GM19452 (cell line): ENCODE results near the gene GRID1.

Experiments
- ATAC-seq: cut with Tn5 transposase; IDR thresholded peaks from one replicate; pipeline ENCODE4 v1.9.1; 2021; ENCODE audit not compliant: unreplicated experiment

GRID1 gene

DNA sequence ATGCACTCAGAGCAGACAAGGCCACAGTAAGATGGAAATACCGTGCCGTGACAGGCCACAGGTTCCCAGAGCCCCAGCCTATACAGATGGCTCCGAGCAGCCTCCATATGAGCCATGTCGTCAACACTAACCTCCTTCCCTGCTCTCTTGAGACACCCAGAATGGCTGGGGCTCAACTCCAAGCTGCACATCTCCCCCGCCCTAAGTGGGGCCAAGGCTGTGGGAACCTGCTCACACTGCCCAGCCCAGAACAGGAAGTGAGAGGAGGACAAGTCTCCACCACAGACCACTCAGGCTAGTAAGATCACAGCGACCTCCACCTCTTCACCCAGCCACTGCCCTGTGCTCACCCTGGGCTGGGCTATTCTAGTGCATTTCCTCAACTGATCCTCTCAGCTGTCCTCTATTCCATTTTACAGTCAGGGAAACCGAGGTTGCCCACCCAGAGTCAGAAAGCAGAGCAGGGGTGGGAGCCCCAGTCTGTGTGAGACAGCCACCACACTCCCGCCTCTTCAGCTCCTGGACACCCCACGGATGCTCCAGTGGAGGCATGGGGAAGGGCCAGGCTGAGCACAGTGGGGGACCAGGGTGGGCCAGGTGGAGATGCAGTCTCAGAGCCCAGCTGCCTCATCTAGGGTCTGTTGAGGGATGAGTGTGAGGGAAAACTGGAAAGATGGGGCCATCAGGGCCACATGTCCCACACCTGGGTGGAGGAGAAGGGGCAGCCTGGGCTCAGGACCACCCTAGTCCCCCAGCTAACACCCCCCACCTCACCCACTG is 11.6 kb downstream of the GRID1 start:
- peak; percentile 46 for ATAC-seq

DNA sequence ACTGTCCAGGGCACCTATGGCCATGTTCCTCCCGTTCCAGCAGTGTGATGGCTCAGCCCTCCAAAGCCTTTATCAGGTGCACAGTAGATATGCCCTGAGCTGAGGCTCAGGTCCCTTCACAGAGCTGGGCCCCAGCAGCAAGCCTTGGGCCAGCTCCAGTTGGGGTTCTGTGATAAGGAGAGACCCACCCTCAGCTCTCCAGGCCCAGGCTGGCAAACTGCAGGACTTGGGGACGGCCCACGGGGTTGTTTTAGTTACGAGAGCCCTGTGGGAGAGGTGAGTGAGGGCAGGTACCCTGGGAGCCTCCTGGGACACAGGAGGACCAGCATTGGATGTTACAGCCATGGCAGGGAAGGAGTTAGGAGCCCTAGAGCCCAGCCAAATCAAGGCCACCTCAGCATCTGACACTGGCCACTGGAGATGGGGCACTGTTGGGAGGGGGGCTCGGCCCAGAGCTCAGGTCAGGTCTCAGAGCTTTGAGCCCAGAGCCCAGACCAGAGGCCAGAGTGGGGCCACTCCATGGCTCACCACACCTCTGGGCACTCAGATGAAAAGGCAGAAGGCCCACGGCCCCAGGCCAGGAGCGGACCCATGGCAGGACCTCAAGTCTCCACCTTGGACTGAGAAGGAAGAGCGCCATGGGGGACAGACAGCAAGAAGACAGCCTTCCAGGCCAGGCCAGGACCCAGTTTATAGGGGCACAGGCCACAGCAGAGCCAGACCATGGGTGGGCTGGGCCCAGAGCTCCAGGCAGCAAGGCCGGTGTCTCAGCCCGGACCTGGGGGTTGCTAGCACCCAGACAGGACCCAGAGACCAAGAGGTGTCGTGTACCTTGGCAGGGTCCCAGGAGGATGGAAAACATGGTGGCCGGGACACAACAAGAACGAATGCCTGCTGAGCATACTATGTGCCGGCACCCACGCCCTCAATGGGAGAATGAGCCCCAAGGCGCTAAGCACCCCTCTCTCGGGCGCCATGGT is 12.8 kb downstream of the GRID1 start:
- no peak for ATAC-seq

DNA sequence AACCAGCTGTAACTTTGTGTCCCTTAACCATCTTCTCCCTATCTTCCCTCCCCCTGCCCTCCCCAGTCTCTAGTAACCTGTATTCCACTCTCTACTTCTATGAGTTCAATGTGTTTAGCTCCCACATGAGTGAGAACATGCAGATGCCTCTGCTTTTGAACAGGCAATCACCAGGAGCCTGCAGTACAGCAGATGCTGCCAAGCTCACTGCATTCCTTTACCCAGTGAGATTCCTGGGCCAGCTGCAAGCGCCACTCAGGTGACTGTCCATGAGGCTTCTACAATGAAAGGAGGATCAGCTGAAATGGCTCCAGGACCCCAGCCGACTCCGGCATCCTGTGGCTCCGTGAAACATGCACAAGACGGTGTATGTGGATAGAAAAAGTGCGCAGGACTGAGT is 15.7 kb downstream of the GRID1 start:
- ATAC-seq, result no peak

DNA sequence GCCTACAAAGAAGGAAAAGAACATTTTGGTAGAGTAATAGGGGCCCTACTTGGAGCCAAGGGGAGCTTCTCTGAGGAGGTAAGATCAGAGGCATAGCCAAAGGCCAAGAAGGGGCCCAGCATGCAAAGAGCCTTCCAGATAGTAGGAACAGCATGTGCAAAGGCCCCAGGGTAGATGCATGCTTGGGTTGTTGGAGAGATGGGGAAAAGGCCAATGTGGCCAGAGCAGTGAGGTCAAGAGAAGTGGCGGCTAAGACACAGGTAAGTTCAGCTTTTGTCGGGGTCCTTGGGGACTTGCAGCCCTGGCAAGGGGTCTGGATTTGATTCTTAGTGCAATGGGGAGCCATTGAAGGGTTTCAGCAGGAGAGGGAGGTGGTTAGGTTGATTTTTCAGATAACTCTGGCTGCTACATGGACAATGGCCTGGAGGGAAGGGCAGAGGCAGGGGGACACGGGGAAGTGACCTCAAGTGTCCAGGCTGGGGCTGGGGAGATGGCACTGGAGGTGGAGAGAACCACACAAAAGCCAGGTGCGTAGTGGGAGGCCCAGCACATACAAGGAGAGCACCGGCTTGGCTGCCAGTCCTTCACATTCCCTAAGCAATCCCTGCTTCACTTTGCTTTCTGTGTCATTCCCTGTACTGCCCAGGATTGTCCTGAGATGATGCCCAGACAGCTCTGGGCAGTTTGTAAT is 16.5 kb downstream of the GRID1 start:
- no peak for ATAC-seq

DNA sequence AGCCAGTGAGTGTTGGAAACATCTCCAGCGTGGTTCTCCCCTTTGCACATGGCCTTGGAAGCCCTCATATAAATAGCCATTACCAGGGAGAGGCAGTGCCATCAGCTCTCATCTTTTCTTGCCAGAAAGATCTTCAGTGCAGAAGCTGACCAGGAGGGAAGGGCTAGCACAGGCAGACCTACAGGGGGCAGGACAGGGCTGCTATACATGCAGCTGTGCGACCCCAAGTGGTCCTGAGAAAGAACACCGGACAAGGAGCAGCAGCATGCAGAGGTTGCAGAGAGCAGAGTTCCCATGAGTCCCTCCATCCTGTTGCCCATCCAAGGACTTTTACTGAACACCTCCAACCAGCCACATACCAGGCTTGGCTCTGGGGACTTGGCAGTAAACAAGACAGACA is 17.1 kb downstream of the GRID1 start:
- ATAC-seq, result no peak

DNA sequence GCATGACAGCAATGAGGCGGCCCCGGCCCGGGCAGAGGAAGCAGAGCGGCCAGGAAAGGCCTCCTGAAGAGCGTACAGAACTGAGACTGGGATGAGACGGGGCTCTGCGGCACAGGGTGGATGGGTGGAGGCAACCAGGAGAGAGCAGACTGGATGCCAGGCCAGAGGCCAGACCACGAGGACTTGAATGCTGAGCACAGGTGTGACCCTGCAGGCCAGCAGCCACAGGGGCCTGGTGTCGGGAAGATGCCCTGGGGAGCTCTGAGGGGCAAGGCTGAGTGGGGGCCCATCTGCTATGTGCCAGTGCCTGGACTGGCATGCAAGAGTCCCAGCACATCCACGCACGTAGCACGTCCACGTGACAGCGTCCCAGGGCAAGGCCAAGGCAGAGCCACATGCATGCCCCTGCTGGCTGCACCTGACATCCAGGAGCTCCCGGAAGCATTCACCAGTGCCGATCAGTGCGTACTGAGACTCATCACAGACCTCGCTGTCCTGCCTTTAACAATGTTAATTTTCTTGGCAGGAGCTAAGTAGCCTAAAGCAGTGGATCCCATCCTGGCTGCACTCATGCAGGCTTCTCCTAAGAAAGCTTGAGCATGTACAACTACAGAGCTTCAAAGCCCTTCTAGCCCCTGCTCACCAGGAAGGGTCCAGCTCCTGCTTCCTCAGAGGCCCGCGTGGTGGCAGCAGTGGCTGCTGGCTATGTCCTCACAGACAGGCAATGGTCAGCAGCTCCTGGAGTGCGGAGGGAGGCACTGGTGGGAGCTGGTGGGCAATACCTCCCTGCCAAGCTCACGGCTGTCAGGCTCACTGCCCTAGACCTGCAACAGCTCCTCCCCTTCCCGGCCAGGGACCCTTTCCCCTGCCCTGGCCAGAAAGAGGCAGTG is 18.0 kb downstream of the GRID1 start:
- ATAC-seq, result no peak

DNA sequence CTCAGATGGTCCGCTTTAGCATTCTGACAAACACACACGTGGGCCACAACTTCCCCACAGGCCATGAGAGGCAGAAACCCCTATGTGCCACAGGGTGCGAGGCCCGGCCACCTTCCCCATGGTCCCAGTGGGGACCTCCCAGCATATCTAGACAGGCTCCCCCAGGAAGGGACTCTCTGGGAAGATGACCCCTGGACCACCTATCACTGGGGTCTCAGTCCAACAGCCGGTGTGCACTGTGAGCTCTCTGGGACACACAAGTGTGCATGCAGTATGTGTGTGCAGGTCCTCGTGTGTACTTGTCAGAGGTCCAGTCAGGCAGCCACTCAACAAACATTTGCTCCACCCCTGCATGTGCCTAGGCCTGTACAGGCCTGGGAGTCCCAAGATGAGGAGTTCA is 18.7 kb downstream of the GRID1 start:
- ATAC-seq, result no peak

DNA sequence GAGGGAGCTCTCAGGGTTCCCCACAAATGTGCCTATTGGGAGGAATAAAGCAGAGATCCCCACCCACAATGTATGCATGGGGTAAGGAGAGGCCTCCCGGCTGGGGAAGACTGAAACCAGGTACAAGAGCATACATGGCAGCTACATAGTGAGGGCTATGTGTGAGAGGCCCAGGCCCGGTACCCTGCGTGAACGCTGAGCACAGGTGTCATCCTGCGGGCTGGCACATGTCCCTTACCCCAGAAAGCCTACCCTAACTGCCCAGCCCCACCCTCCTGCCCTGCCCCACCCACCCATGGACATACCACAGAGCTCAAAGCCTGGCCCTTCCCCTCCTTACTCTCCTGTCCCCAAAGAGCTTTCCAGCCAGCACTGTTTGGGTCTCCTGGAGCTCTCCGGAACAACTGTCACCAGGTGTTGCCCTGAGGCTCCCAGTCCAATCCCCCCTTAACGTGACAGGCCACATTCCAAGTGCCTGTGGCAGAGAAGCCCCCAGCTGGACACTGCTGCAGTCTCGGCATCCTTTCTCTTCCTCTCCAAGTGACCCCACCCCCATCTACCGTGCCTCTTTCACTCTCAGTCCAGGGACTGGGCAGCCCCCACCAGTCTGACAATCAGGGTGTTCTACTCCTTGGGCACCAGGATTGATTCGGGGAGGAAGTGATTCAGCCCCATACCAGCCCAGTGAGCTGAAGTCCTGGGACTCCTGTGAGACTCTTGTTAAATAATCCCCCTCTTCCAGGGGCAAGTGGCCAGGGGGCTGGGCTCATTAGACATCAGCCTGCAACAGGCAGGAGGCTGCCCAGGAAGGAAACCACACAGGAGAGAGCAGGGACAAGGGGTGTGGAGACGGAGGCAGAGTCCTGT is 19.6 kb downstream of the GRID1 start:
- ATAC-seq, result no peak

DNA sequence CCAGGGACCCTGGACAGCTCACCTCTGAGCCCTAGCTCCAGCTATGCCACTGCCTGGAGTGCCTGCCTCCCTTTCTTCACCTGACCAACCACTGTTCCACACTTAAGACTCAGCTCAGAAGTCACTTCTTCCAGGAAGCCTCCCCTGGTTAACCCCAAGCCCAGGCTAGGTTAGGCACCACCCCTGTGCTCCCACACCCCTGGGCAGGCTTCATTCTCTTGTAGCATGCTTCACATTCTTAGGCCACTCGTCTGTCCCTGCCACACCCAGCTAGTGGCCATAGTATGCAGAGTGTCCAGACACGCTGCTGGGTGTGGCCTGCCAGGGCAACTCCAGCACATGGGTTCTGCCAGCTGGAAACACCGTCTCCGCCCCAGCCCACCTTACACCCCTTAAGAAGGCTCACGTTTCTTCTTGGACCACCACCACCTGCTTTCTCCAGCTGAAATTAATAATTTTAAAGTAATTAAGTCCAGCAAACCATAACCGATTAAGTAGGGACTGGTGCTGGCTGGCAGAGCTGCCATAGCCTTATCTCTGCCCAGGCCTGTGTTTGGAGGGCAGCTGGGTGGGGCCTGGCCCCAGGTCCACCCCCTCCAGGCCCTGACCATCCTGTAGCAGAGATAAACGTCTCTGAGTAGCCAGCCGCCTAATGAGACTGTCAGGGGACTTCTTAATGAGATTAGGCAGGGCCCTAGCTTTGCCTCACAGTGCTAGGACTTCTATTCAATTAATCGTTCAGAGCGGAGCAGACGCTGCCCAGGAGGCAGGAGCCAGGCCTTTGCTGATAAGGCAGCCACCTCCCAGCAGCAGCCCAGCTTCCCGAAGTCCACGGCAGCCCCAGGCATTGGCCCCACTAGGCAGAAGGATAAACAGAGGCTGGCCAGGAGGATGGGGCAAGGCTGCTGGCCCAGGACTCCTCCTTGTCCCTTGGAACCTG is 20.5 kb downstream of the GRID1 start:
- no peak for ATAC-seq

DNA sequence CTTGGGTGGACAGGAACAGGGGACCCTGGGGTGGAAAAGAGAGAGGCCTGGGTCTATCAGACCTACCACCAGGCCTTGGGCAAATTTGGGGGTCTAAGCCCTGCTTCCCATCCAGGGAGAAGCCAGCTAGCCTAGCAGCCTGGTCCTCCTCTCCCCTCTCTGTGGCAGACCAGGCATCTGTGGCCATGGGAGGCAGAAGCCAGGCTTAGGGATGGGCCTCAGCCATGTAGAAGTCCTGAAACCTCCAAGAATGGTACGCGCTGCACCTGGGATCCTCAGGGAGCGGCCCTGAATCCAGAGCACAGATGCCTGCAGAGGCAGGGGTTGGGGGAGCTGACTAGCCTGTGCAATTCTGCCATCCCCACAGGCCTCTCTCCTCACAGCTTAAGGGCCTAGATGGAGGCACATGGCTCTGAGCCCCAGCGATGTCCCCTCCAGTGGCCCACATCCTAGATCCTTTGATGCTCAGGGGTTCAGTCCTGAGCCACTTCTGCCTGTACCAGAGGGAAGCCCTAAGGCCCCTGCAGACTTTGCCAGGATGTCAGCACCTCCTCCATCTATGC is 21.2 kb downstream of the GRID1 start:
- ATAC-seq, result no peak

DNA sequence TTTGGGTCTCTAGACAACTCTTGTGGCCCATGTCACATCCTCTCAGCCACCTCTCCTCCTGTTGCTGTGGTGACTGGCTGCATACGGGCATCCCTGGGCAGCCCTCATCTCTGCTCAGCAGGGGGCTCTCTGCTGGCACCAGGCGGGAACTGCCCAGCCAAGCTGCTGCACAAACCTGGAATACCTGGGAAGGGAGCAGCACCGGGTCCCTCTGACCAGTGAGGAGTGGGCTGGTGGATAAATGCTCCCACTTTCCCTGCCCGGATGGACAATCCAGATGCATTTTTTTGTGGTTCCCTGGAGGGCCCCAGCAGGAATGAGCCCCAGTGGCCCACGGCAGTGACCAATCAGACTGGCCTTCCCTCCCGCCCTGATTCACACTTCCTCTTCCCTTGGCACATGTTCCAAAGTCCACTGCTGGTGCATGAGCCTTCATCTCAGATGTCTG is 21.9 kb downstream of the GRID1 start:
- ATAC-seq, result no peak

DNA sequence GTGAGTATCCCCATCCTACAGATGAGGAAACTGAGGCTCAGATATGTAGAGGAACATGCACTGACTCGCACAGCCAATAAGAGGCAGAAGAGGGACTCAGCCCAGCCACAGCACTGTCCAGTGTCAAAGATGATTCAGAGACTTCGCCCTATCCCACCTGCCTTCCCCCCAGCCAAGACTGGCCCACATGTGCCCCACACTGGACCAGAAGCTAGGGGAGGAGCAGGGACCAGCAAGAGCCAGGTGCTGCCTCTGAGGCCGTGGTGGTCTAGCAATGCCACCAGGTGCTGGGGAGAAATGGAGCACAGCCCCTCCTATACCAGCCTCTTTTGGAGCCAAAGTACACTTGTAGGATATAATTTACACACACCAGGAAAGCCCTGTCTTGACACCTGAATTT is 22.3 kb downstream of the GRID1 start:
- no peak for ATAC-seq

DNA sequence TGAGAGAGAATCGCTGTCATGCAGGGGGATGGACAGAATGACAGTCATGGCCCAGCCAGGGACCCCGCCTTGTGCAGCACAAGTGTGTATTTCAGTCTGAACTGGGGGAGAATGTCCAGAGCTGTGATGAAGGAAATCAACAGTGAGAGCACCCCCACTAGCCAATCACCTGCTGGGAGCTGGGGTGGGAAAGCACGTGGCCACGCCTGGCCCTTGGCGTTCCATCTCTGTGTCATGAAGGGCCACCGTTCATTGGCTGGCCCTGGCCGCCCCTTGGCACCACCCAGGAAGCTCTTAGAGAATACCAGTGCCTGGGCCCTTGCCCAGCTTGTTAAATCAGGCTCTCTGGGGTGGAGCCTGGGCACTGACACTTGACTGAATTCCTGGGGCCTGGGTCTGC is 22.8 kb downstream of the GRID1 start:
- ATAC-seq, result no peak

DNA sequence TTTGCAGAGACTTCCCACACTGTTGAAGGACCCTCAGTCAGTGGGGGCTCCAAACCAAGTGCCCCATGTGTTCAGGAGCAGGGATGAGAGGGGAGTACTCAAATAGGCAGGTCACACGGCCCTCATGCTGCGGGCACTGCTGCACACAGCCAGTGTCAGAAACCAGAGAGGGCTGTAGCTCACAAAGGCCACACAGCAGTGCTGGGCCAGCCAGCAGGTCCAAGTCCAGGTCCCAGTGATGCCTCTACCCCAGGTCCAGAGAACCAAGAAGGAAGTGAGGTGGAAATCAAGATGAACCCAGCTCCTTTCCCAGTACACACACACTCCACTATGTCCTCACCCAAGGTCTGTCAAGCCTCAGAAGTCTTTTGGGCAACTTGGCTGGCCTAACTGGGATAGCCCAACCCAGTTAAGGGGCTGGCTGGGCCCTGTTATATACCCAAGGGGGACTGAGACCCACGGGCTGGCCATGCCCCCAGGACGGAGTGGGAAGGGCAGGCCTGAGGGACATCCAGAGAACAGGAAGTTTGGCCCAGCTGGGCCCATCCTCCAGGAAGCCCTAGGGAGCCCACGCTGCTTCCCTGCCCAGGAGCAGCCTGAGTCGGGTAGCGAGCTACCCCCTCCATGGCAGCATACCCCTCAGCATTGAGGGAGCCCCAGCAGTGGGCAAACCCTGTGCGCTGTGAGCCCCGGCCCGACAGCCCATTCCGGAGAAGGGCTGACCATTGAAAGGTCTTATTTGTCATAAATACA is 24.3 kb downstream of the GRID1 start:
- no peak for ATAC-seq

DNA sequence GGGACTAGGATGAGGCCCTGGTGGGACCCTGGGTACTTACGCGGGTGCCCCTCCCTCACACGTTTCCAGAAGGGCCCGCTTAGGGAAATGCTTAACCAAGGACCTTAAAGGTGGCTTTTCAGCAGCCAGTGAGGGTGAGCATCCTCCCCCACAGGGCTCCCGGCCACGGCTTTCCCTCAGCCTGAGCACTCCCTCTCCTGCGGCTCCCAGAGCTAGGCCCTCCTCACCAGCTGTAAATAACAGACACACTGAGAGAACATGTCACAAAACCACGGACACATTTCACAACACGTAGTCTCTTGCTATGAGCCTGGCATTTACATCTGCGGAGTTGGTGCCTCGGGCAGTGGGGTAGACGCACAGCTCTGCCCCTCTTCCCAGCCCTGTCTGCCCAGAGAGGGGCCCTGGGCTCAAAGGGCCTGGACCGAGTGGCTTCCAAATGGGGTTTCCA is 25.2 kb downstream of the GRID1 start:
- ATAC-seq, result no peak

DNA sequence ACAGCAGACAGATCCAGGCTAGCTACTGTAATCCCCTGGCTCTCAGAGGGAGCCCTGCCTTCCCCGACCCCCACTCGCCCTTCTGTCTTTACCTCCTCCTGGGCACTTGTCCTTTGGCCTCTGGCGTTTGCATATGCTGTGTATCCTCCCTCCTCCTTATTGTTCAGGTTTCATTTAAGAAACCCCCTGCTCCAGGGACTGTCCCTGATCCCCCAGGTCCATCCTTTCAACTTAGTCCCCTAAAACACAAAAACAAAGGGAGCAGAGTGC is 25.7 kb downstream of the GRID1 start:
- ATAC-seq, result no peak

DNA sequence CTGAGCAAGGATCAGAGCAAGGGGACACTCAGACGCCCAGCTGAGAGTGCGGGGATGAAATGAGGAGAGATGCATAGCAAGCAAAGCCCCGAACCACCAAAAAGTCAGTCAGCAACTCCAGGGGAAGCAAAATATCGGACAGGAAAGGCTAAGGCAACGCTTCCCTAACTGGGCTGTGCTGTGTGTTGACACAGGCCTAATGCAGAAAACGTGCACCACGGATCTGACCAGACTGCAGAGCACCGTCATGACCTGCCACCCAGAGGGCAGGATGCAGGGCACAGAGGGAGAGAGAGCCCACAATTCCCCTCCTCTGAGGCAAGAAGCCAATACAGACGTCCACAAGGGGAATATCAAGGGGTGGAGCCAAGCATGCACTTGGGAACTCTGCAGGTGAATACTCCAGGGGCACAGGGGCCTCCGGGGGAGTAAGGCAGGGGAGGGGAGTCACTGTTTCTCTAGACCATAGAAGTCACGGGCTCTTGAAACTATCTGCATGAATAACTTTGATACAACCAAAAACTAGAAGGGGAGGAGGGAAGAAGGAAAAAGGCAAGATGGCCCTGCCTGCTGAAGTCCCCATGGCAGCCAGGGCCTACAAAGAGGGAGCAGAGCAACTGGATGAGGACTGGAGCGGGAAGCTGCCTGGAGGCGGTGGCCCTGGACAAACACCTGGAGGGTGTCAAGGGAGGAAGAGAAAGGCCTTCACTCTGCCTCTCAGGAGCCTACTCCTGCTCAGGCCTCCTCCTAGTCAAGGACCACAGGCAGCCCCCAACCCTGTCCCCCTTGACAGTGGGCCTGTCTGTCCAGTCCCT is 26.2 kb downstream of the GRID1 start:
- ATAC-seq, result no peak
